ENCODE measurements around the gene DNMT1. TPM values are rescaled to one million over a fixed set of nuclear protein-coding genes. Genes with fewer than 3 reads are reported as not detected.
A peak's percentile ranks its signal among the peaks of the same experiment; 100 is the strongest.

The DNMT1 gene
- polyA plus RNA-seq, 3 donors: 17.6 to 72.5 (median 19.0) TPM

- Mint-ChIP-seq H3K9me3 (peaks cover 0 to 2% (median 0%) of the 10 kb centered on the region in 7 donors), H3K4me1 (peaks cover 17% of the 10 kb centered on the region), H3K27me3 (ENCODE audit: low read depth in 3 of 3) (peaks cover 13 to 29% (median 27%) of the 10 kb centered on the region in 3 donors), H3K27ac (peak overlapping the region in 2 of 7 donors; percentile 8 to 33), H3K36me3 (peaks cover 0 to 5% of the 10 kb centered on the region in 2 donors), H3K4me3 (no peak overlapping the region)
- Histone ChIP-seq H4K20me1 (ENCODE audit: insufficient read depth, low read length) (no peaks in the 10 kb centered on the region), H3K4me2 (replicated peaks; ENCODE audit: extremely low read depth, low read length, poor library complexity, severe bottlenecking) (no peak overlapping the region), H3K27ac (ENCODE audit: low read depth in 1 of 2, low read length in 2 of 2) (no peak overlapping the region), H3K9ac (ENCODE audit: insufficient read depth, low read length, poor library complexity, severe bottlenecking) (no peak overlapping the region), H3K79me2 (ENCODE audit: insufficient read depth, low read length) (no peaks in the 10 kb centered on the region), H3K27me3 (ENCODE audit: control insufficient read depth in 2 of 2, insufficient read depth in 2 of 2, low read length in 2 of 2) (peaks cover 0 to 18% of the 10 kb centered on the region in 2 donors), H3K36me3 (replicated peaks in 1 of 2; ENCODE audit: control insufficient read depth in 1 of 2, insufficient read depth in 2 of 2, low read length in 2 of 2) (no peaks in the 10 kb centered on the region), H3K4me3 (replicated peaks in 1 of 3; ENCODE audit: low read depth in 2 of 3, low read length in 3 of 3) (no peak overlapping the region), H3K4me1 (ENCODE audit: control insufficient read depth in 1 of 2, insufficient read depth in 2 of 2, low read length in 2 of 2) (peaks cover 16 to 35% of the 10 kb centered on the region in 2 donors), H3K9me3 (replicated peaks in 1 of 2; ENCODE audit: control insufficient read depth in 1 of 2, insufficient read depth in 1 of 2, low read length in 2 of 2) (peaks cover 0 to 6% of the 10 kb centered on the region in 2 donors), H2AFZ (ENCODE audit: insufficient read depth, low read depth, low read length, poor library complexity, severe bottlenecking) (no peak overlapping the region)
- peak; percentile 43 to 68 (median 51) for DNase-seq
- no CpG with 5 or more reads among the region's 5 CpGs for WGBS (ENCODE audit: insufficient coverage)
- TF ChIP-seq CTCF (IDR thresholded peaks at IDR 0.05): no peak
- intact Hi-C loops (cut with micrococcal nuclease): no loop called here
These were observed 33.6 kb upstream of the DNMT1 start for GRCh38 chr19:10228393-10228792.

DNA sequence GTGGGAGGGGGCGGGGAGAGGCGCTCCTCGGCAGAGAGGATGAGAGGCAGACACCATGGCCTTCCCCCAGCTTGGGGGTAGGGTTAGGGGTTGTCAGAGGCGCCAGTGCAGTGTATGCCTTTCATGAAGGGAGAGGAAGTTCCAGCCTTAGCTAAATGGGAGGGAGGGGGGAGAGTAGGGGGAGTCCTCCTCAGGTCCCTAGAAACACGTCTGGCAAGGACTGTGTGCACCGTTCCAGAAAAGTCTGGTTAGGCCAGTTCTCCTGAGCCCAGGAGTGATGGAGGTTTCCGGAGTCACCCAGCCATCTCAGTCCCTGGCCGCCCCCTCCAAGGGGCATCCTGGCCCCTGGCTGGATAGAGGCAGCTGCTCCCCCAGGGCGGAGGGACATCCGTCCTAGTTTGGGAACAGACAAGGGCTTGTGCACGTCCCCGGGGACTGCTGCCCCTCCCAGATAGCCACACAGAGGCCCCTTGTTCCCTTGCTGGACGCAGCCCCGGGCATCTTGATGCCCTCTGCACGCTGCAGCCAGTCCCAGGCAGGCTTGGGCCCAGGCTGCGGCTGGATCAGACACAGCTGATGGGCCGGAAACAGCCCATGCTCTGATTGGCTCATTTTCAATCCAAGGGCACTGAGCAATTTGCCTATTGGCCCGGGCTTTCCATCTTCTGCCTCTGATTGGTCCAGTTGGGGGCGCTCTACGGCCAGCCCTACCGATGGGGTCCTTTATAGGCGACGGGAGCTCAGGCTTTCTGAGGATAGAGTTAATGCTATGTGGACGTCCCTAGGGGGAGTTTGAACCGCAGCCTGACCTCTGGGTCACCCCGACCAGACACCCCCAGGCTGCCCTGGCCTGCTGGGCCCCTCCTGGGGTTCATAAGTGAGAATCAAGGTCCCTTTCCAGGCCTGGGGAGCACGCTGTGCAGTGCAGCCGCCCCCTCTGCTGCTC is 32.5 kb upstream of the DNMT1 start:
- 92% methylated on average over 21 of the region's 28 CpGs for WGBS (ENCODE audit: insufficient coverage)
- no peak overlapping the region for H3K4me3 ChIP-seq (replicated peaks in 1 of 3; ENCODE audit: low read depth in 2 of 3, low read length in 3 of 3)
- DNase-seq: no peak
- peaks cover 0 to 6% of the 10 kb centered on the region in 2 donors for H3K9me3 ChIP-seq (replicated peaks in 1 of 2; ENCODE audit: control insufficient read depth in 1 of 2, insufficient read depth in 1 of 2, low read length in 2 of 2)
- no peaks in the 10 kb centered on the region for H4K20me1 ChIP-seq (ENCODE audit: insufficient read depth, low read length)
- no peaks in the 10 kb centered on the region for H3K79me2 ChIP-seq (ENCODE audit: insufficient read depth, low read length)
- no peak for TF ChIP-seq CTCF (IDR thresholded peaks at IDR 0.05)
- H3K4me1 ChIP-seq (ENCODE audit: control insufficient read depth in 1 of 2, insufficient read depth in 2 of 2, low read length in 2 of 2): peaks cover 22 to 41% of the 10 kb centered on the region in 2 donors
- H3K36me3 ChIP-seq (replicated peaks in 1 of 2; ENCODE audit: control insufficient read depth in 1 of 2, insufficient read depth in 2 of 2, low read length in 2 of 2): no peaks in the 10 kb centered on the region
- intact Hi-C loops (cut with micrococcal nuclease): no loop called here
- H3K27ac ChIP-seq (ENCODE audit: low read depth in 1 of 2, low read length in 2 of 2): no peak overlapping the region
- Mint-ChIP-seq H3K27ac (no peak overlapping the region), H3K4me1 (peaks cover 21% of the 10 kb centered on the region), H3K4me3 (no peak overlapping the region), H3K27me3 (ENCODE audit: low read depth in 3 of 3) (peaks cover 13 to 29% (median 23%) of the 10 kb centered on the region in 3 donors), H3K36me3 (peaks cover 0 to 7% of the 10 kb centered on the region in 2 donors), H3K9me3 (peaks cover 0 to 2% (median 0%) of the 10 kb centered on the region in 7 donors)
- peaks cover 0 to 18% of the 10 kb centered on the region in 2 donors for H3K27me3 ChIP-seq (ENCODE audit: control insufficient read depth in 2 of 2, insufficient read depth in 2 of 2, low read length in 2 of 2)
- H3K4me2 ChIP-seq (replicated peaks; ENCODE audit: extremely low read depth, low read length, poor library complexity, severe bottlenecking): no peak overlapping the region
- H3K9ac ChIP-seq (ENCODE audit: insufficient read depth, low read length, poor library complexity, severe bottlenecking): no peak overlapping the region
- H2AFZ ChIP-seq (ENCODE audit: insufficient read depth, low read depth, low read length, poor library complexity, severe bottlenecking): no peak overlapping the region

Data from CD14-positive monocyte (primary cell).